COLO668 (cell line): Measurements from ENCODE around the gene GCSAML.
"Not testable (repeated sequence)": the region's sequence is repeated elsewhere in the genome, so short reads cannot be mapped to it uniquely, and the experiment has no call there.

Experiments used
- DNase-seq: peaks from one replicate; lab custom pipeline; 2025; ENCODE audit not compliant: unreplicated experiment; lab: John Stamatoyannopoulos, UW

Gene GCSAML

GRCh38 chr1:247548769-247549182, at the start of gene GCSAML:
Gene GCSAML (plus strand): TSS chr1:247549134. CDS start chr1:247549192, 58 bp downstream.
- DNase-seq = no peak

GRCh38 chr1:247500865-247501264, 48.1 kb upstream of the GCSAML start:
- DNase-seq = no peak

DNA sequence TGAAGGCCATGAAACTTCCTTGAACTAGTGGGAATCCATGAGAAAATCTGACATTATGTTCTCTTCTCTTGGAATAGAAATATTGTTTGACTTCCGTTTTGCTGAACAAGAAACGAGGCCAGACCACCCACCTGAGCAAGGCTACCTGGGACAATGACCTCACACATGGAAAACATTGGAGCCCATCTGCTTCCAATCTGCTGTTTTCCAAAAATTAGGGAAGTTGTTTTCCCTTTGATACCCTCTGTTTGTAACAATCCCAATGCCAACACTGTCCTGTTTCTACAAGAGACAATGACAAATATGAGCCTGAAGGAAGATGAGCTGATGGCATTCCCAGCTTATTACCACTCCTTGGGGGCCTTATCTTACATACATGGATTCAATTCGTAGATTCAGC, 42.1 kb upstream of the GCSAML start:
- no peak for DNase-seq

DNA sequence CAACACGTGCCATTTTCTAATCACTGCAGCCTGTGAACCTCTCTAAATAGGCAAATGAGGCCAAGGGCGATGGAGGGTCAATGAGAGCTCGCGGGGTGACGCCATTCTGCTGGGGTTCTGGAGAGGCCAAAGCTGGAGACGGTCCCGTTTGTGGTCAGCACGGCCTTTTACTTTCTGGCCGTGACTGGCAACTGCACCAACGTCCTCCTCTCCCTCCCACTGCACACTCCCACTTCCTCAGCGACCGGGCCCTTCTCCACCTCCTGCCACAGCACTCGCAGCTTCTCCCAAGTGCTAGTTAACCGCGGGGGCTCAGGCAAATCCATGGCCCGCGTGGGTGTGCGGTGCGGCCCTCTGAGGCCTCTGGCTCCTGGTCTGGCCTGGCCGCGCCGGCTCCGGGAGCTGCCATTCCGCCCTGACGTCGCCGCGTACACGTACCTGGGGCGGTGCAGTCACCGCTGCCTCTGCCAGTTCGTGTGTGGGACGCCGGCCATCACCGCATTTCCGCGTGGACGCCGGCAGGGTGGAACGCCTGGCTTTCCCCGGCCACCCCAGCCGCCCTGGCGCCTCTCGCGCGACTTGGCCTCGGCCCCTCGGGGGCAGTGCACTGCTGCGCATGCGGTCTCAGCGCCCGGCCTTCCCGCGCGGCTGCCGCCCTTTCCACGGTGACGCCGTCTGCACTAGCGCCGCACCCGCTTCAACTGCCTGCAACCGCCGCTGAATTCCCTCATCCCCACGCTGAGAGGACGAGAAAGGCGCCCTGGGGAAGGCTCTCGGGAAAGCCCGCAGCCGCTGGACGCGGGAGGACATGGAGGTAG, 30.9 kb upstream of the GCSAML start:
- DNase-seq = no peak

DNA sequence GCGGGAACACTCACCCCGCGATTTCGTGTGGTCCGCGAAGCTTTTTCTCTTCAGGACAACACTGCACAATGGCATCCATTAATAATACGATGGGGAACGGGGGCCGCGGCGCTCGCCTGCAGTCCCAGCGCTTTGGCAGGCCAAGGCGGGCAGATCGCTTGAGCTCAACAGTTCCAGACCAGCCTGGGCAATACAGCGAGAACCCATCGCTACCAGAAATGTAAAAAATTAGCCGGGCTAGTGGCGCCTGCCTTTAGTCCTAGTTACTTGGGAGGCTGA, 30.4 kb upstream of the GCSAML start:
- no peak for DNase-seq

GRCh38 chr1:247521886-247522285, 27.0 kb upstream of the GCSAML start:
- DNase-seq = not testable (repeated sequence)

DNA sequence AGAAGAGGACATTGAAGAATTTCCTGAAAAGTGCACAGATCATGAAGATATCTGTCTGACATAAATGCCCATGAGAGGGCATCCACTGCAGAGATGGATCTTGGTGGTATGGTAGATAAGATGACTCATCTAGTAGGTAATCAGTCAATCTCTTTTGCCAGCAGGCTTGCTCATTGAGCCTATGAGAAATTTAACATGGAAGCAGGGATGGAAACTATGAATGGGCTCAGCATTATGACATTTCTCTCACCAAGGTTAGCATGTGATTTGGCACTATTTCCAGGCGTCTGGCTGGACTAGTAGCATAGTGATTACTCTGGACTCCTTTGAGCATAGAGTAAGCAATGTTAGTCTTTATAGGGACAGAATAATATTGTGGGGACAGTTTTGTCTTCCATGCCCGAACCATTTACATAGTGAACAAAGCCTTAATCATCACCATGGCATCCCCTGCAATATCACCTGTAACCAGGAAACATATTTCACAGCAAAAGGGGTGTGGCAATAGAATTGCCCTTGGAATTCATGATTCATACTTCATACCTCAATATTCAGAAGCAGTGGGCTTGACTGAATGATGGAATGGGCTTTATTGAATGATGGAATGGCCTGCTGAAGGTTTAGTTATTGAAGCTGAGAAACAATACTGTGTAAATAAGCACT, 20.0 kb upstream of the GCSAML start:
- DNase-seq = no peak

DNA sequence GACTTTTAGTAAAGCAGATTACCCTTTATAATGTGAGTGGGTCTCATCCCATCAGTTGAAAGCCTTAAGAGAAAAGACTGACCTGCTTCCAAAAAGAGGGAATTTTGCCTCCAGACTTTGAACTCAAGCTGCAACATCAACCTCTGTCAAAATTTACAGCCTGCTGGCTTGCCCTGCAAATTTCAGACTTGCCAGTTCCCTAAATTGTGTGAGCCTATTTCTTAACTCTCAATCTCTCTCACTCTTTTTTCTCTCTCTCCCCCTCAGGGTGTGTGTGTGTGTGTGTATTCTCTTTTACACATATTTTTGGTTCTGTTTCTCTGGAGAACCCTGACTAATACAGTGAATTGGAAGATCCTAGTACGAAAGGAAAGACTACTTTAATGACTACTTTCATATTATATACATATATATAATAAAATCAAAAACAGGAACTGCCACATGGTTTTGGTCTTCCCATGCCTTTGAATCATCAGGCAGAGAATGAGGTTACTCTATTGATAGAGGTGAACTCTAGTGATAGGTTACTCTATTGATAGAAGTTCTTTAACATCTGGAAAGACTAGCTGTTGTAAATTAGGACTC, 19.1 kb upstream of the GCSAML start:
- no peak for DNase-seq

DNA sequence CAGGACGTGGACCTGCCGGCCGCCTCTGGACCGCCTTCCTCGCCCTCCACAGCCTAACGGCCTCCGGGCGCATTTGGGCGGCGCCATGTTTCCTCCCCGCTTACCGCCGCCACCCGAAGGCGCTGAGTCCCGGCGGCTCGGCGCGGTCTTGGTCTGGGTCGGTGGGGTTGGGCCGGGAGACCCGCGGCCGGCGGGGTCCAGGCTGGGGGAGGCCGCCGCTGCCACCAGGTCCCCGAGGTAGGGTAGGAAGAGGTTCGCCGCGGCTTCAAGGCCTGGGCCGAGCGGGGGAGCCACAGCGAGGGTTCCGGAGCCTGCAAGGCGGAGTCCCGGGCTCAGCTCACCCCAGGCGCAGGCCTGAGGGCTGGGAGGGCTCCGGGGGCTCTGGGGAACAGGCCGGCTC, 18.1 kb upstream of the GCSAML start:
- DNase-seq = no peak

GRCh38 chr1:247531937-247532336, 17.0 kb upstream of the GCSAML start:
- DNase-seq = no peak

- DNase-seq = no peak
Measured at GRCh38 chr1:247535402-247535801, 13.5 kb upstream of the GCSAML start.

DNA sequence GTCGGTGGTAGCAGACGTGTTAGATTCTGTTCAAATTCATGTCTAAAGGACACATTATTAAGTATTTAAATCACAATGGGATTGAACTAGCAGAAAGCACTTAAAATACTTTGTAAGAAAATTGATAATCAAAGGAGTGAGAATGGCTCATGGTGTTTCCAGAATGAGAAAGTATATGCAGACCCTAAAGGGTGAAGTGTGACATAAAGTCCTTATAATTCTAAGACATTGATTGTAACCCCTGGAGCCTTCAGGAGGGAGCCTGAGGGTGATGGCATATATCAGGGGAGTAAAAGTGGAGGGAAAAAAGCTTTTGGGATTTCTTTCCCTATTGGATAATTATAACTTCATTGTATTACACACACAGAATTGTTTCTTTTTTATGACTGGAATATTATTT, 12.6 kb upstream of the GCSAML start, which contains the start of gene OR2C3:
Gene OR2C3, minus strand, starts transcription at position 101 of the 400 bp plus-strand sequence. CDS start 3,929 bp downstream, outside the sequence.
- no peak for DNase-seq

DNA sequence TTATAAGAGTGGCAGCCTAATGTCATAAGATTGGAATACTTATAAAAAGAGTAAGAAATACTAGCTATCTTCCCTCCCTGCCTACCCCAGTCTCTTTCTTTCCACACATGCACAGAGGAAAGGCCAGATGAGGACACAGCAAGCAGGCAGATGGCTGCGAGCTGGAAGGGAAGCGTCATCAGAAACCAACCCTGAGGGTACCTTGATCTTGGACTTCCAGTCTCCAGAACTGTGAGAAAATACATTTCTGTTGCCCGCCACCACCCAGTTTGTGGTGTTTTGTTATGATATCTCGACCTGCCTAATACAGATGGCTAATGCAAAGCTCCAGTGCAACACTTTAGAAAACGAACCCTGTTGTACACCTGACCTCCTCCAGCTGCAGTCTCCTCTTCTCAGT, 10.4 kb upstream of the GCSAML start:
- no peak for DNase-seq

- DNase-seq = no peak
Measured at GRCh38 chr1:247539215-247539614, 9.7 kb upstream of the GCSAML start.

- DNase-seq = no peak
Measured at GRCh38 chr1:247540581-247540980, 8.4 kb upstream of the GCSAML start.

- no peak for DNase-seq
Measured at GRCh38 chr1:247542811-247543210, 6.1 kb upstream of the GCSAML start.

DNA sequence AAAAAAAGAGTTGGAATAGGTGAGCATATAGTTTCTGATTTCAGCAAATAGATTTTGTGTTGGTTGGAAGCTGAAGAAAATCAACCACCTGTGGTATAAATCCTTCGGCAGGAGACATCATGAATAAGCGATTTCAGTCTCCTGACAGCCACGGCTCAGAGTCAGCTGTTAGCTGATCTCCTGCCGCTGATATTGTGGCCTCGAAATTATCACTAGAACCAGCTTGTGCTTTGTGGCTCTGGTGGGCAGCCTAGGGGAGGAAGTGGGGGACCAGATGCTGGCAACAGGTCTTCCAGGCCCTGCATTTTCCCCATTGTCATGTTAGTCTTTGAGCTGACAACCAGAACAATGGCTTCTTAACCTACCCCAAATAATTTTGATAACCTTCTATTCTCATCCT, 842 bp upstream of the GCSAML start:
- DNase-seq = no peak

GRCh38 chr1:247551721-247552120, 2.8 kb downstream of the GCSAML start:
- DNase-seq = no peak

DNA sequence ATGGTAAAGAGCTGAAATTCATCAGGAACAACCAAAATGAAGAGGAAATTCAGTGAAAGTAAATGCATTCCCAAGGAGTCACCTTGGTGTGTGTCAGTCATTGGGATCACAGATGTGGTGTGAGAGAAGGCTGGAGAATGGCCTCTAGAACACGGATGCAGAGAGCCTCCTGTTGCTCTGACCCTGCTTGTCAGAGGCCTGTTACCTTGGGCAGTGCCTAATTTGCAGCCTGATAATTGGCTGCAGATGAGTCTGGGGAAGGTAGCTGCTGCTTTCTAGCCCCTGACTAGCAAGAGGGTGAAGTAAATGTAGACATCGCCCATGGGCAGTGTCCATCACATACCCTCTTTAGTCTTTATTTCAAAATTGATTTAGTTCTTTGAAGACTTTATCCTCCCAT, 3.3 kb downstream of the GCSAML start:
- DNase-seq = no peak

DNA sequence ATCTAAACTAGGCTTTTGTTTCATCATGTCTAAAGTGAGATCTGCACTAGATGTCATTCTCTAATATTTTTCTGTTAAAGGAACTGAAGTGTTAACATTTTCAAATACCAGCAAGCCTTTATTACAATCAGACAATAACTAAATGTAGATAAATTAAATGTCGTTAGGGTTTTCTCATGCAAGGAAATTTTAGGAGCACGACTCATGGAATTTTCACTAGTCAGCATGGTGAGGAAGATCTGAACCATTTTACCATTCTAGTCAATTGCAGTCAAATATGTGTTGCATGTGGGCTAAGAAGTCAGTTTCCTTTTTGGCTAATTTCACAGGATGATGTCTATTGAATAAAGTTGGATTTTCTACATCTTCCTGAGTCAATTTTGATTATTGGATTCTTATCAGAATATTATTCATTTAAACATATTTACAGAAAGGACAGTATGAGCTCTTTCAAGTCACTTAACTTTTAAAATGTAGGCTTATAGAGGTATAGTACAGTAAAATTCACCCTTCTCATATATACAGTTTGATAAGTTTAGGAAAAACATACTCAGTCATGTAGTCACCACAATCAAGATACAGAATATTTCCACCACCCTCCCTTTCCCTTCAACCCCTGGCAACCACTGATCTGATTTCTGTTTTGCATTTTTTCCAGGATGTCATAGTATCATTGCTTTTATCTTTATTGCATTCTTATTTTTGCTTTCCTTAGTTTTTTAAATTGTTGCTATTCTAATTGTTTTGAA, 9.2 kb downstream of the GCSAML start:
- no peak for DNase-seq

DNA sequence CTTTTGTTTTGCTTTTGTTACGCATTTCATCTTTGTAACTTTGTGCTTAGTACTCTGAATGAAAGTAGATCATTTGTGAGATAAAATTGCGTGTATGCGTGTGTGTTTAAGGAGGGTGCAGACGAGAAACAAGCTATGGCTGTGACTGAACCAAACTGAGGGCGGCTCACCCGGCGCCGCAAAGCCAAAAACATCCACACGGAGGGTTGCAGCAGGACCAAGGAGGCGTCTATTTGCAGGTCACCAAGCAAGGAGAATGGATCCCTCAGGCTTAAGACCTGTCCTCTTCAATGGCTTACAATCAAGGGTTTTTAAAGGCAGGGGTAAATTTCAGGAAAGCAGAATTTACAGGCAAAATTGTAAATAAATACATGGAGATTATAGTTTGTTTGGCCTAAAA, 12.8 kb downstream of the GCSAML start:
- DNase-seq = no peak

- DNase-seq = no peak
Measured at GRCh38 chr1:247562198-247562597, 13.3 kb downstream of the GCSAML start.
